ENCODE measurements around the gene GBP6.

GRCh38 chr1:89351597-89352311, 12.1 kb upstream of the GBP6 start:
- TF ChIP-seq CTCF (conservative IDR thresholded peaks at IDR 0.05; ENCODE audit: low read depth, low read length): no peak
- TF ChIP-seq EZH2 (IDR thresholded peaks at IDR 0.05; ENCODE audit: borderline replicate concordance, low read depth, low read length, poor library complexity, severe bottlenecking): no peak

All from A673 (cell line).